ENCODE measurements around the gene IQSEC3. TPM values are rescaled to one million over a fixed set of nuclear protein-coding genes. Genes with fewer than 3 reads are reported as not detected.

Gene IQSEC3
- total and polyA plus RNA-seq, 2 of the 13 experiments (the other 11 are each of a cell fraction or from before 2014, with no cell fraction given) = not detected

GRCh38 chr12:210277-211141, 143.9 kb downstream of the IQSEC3 start (continued):
- TF ChIP-seq ZNF263 (CRISPR knock-in tag; IDR thresholded peaks at IDR 0.05) (peak; percentile 82), SRSF9 (IDR thresholded peaks at IDR 0.05; ENCODE audit: borderline replicate concordance, insufficient read depth, low read depth, low read length, poor library complexity, severe bottlenecking) (no peak), SCMH1 (CRISPR knock-in tag; IDR thresholded peaks at IDR 0.05; ENCODE audit: borderline replicate concordance) (no peak), MXD4 (CRISPR knock-in tag; IDR thresholded peaks at IDR 0.05) (peak; percentile 84; the same call in 1 of the 2 replicates), NFE2L1 (CRISPR knock-in tag; IDR thresholded peaks at IDR 0.05; ENCODE audit: borderline replicate concordance) (no peak), NONO (IDR thresholded peaks at IDR 0.05) (no peak), NONO (CRISPR knock-in tag; conservative IDR thresholded peaks at IDR 0.05) (peak; percentile 99), ZNF777 (CRISPR knock-in tag; IDR thresholded peaks at IDR 0.05) (no peak), SPEN (CRISPR knock-in tag; IDR thresholded peaks at IDR 0.05; ENCODE audit: low read depth) (peak; percentile 97), ELF1 (CRISPR knock-in tag; IDR thresholded peaks at IDR 0.05) (peak; percentile 53; the same call in 1 of the 2 replicates), ZNF383 (CRISPR knock-in tag; IDR thresholded peaks at IDR 0.05; ENCODE audit: borderline replicate concordance) (peak; percentile 93; the same call in 1 of the 2 replicates), ZMYM4 (CRISPR knock-in tag; IDR thresholded peaks at IDR 0.05) (peak; percentile 94), IKZF4 (CRISPR knock-in tag; IDR thresholded peaks at IDR 0.05; ENCODE audit: borderline replicate concordance, low read depth, not compliant biosample characterization) (peak; percentile 90), ZNF180 (CRISPR knock-in tag; IDR thresholded peaks at IDR 0.05; ENCODE audit: borderline replicate concordance, low read depth) (no peak), ZNF354B (CRISPR knock-in tag; IDR thresholded peaks at IDR 0.05) (no peak), CC2D1A (CRISPR knock-in tag; IDR thresholded peaks at IDR 0.05) (no peak), MIER3 (CRISPR knock-in tag; IDR thresholded peaks at IDR 0.05; ENCODE audit: borderline replicate concordance) (peak; percentile 96; the same call in 1 of the 2 replicates), SOX5 (CRISPR knock-in tag; IDR thresholded peaks at IDR 0.05; ENCODE audit: borderline replicate concordance) (peak; percentile 97), HNRNPLL (IDR thresholded peaks at IDR 0.05; ENCODE audit: low read depth, low read length, poor library complexity, severe bottlenecking) (no peak), PHF5A (CRISPR knock-in tag; IDR thresholded peaks at IDR 0.05; ENCODE audit: low read depth, unreplicated experiment) (peak; percentile 96), TOPORS (CRISPR knock-in tag; IDR thresholded peaks at IDR 0.05) (peak; percentile 91), GTF2F1 (IDR thresholded peaks at IDR 0.05; ENCODE audit: low read length) (no peak), NR1H2 (CRISPR knock-in tag; IDR thresholded peaks at IDR 0.05; ENCODE audit: borderline replicate concordance, low read depth) (peak; percentile 77; the same call in 1 of the 2 replicates)
- TF ChIP-seq, protein P1, sequence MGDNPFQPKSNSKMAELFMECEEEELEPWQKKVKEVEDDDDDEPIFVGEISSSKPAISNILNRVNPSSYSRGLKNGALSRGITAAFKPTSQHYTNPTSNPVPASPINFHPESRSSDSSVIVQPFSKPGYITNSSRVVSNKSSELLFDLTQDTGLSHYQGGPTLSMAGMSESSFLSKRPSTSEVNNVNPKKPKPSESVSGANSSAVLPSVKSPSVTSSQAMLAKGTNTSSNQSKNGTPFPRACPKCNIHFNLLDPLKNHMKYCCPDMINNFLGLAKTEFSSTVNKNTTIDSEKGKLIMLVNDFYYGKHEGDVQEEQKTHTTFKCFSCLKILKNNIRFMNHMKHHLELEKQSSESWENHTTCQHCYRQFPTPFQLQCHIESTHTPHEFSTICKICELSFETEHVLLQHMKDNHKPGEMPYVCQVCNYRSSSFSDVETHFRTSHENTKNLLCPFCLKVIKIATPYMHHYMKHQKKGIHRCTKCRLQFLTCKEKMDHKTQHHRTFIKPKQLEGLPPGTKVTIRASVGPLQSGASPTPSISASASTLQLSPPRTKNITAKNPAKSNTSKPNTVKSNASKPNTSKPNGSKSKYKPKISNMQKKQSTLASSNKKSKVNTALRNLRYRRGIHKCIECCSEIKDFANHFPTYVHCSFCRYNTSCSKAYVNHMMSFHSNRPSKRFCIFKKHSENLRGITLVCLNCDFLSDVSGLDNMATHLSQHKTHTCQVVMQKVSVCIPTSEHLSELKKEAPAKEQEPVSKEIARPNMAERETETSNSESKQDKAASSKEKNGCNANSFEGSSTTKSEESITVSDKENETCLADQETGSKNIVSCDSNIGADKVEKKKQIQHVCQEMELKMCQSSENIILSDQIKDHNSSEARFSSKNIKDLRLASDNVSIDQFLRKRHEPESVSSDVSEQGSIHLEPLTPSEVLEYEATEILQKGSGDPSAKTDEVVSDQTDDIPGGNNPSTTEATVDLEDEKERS (CRISPR knock-in tag; IDR thresholded peaks at IDR 0.05) = peak; percentile 95
- TF ChIP-seq, protein P2, sequence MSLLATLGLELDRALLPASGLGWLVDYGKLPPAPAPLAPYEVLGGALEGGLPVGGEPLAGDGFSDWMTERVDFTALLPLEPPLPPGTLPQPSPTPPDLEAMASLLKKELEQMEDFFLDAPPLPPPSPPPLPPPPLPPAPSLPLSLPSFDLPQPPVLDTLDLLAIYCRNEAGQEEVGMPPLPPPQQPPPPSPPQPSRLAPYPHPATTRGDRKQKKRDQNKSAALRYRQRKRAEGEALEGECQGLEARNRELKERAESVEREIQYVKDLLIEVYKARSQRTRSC (CRISPR knock-in tag; IDR thresholded peaks at IDR 0.05; ENCODE audit: low read depth) = 0 out of 2 replicates have a peak, but pooled peaks have one; percentile 51
- TF ChIP-seq, protein P3, sequence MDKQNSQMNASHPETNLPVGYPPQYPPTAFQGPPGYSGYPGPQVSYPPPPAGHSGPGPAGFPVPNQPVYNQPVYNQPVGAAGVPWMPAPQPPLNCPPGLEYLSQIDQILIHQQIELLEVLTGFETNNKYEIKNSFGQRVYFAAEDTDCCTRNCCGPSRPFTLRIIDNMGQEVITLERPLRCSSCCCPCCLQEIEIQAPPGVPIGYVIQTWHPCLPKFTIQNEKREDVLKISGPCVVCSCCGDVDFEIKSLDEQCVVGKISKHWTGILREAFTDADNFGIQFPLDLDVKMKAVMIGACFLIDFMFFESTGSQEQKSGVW (CRISPR knock-in tag; IDR thresholded peaks at IDR 0.05; ENCODE audit: borderline replicate concordance) = no peak
